NAMALWA (cell line): ENCODE measurements around the gene ZFYVE9.

Source experiments
- DNase-seq: peaks from one replicate; pipeline ENCODE4 v3.0.0-alpha.2; 2015; ENCODE audit warnings: low spot score

ZFYVE9 gene

GRCh38 chr1:52337439-52337838 lies 195.6 kb downstream of the ZFYVE9 start:
- DNase-seq = no peak

- DNase-seq = no peak
Observed at GRCh38 chr1:52341655-52342260, 199.9 kb downstream of the ZFYVE9 start.

DNA sequence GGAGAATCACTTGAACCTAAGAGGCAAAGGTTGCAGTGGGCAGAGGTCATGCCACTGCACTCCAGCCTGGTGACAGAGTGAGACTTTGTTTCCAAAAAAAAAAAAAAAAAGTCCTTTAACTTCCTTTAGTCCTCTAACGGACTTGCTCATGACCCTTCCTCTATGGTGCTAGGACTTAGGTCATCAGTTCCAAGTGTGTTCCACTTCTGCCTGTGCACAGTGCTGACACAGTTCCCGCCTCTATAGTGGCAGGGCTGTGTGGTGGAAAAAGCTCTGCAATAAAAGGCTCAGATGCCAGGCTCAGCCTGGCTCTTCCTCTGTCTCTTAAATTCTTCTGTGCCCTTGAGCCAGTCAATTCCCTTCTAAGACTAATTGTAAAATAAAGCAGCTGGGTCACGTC lies 202.1 kb downstream of the ZFYVE9 start:
- DNase-seq = no peak

DNA sequence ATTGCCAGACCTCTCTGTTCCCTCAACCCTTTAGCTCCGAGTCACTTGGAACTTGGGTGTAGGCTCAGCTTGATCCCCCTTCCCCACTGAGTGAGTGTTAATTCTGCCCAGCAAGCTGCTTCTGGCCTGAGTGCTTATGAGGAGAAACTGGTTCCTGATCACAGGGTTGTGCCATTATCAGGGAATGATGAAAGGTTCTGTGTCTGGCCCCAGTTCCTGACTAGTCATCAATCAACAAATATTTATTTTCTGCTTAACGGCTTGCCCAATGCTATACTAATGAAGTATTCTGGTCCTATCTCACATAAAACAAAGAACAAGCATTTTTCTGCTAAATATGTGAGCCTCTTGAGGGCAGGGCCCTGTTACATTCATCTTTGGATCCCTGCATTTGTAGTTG lies 203.4 kb downstream of the ZFYVE9 start:
- DNase-seq = no peak

DNA sequence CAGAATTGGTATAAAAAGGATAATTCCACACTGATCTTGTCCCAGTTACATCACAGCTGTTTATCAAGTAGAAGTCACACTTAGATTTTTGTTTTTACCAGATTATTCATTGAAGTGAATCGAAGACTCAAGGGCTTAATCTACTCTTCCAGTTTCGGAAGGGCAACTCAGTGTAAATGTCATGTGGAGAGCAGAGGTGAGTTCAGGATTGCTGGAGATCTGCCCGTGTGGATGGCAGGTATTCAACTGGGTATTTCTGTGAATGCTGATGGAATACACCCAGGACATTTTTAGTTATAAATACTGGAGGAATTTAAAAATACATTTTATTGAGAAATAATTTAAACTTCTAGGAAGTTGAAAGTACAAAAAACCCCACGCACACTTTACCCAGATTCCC lies 204.8 kb downstream of the ZFYVE9 start:
- DNase-seq = no peak

GRCh38 chr1:52348704-52349300 lies 206.9 kb downstream of the ZFYVE9 start:
- no peak for DNase-seq

GRCh38 chr1:52352690-52353089 lies 210.8 kb downstream of the ZFYVE9 start:
- no peak for DNase-seq

DNA sequence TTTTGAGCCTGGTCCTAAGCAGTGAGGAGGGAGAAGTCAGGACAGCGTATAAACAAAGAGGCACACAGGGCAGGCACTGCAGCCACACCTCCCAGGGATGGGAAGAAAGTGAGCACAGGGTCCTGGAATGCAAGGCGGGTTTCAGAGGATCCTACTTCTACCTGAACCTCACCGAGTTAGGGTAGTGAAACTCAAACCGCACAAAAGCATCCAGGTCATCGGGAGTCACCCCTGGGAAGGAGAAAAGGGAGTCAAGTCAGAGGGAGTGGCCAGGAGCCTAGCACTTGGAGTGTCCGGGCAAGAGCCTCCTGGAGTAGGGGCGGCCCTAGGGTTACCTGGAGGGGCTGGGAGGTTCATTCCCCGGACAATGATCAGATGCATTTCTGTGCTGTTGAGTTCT lies 213.5 kb downstream of the ZFYVE9 start:
- no peak for DNase-seq

DNA sequence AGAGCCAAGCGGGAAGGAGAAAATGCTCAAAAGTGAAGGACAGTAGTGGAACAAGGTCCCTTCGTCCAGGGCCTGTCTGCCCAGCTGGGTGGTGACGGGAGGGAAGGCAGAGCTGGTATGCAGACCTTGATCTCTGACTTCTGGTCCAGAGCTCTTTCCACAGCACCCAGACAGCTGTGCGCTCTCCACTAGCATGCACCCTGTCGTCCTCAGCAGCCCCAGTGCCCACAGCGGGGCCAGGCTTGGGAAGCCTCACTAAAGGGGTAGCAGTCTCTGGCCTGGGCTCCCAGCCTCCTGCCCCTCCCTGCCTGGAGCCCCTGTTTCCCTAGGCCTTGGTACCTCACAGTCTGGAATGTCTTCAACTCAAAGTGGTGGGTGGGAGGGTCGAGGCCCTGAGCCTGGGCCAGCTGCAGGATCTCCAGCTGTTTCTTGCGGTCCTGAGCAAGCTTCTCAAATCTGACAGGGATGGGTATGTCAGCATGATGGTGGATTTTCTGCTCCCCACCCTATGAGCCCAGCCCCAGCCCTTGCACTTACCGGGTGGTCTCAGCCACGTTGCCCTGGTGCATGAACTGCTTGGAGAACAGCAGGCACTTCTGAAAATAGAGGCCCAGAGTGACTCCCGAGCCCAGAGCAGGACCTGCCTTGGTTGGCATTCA lies 214.1 kb downstream of the ZFYVE9 start:
- no peak for DNase-seq

- DNase-seq = no peak
Observed at GRCh38 chr1:52356818-52357355, 215.0 kb downstream of the ZFYVE9 start.

DNA sequence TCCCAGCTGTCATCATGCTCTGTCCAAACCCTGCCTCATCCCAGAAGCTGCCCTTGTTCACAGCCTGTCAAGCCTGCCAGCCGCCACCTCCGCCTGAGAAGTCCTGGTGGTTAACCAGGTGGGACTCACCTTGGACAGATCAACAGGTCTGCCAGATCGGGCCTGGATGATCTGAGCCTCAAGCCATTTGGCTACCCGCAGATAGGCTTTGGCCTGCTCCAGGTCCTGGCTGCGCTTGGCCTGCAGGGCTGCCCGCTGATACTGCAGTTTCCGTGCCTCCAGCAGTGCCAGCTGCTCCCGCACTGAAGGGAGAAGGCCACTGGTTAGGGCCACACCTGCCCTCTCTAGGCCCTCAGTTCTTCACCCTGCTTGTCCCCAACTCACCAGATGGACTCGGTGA lies 215.5 kb downstream of the ZFYVE9 start:
- DNase-seq = no peak

DNA sequence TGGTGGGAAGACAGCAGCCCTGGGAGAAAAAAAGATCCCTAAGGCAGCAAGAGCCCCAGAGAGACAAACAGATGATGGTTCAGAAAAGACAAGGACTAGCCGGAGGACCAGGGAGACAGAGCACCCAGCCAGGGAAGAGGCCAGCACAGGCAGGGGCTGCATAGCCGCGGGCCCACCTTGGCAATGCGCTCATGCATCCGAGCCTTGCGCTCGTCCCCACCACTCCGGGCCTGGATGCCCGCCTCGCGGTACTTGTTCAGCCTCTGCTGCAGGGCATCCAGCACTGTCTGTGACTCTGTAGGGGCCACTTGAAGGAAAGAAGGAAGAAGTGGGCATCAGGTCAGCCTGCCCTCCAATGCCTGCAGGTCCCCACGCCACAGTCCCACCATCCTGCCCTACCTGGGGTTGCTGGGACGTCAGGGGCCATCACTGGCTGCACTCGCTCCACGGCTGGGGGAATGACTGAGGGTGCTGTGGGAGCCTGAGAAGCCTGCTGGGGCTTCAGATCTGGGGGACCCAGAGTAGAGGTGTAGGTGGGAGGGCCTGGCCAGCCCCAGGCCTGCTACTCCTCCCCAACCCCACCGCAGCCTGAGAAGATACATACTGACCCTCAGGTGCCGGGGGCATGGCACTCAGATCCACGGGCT lies 217.1 kb downstream of the ZFYVE9 start:
- no peak for DNase-seq

DNA sequence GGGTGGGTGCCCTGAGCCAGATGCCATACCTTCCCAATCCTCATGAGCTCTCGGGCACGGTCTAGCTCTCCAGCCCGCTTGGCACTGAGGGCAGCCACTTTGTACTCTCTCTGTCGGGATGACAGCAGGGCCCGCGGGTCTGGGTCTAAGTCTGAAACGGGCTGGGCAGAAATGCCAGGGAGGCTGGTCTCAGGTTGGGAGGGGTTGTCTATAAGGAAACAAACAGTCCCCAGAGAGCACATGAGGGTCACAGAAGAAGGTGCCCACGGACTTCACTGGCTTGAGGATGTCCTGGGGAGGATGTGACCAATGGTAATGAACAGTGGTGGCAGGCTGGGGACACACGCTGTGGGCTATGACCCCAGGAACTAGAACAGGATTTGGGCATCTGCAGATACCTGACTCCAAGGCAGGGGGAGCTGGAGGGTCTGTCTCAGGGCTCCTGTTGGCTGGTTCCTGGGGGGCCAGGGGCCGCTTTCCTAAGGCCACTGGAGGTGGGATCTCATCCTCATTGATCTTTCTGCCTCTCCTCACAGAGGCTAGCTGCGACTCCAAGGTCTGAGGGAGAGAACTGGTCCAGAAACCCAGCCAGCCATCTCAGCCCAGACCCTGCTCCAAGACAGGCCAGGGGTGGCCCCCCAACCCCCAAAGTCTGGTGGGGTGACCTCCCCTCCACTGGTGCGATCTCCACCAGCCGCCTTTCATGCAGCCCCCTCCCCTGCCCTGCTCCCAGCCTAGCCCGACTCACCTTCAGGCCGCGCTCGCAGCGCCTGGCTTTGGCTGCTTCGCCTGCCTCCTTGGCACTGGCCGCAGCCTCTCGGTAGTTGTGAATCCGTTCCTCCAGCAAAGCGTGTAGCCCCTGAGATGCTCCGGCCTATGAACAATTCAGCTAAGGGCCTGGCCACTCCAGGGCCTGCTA lies 218.0 kb downstream of the ZFYVE9 start:
- DNase-seq = no peak

GRCh38 chr1:52360595-52360968 lies 218.7 kb downstream of the ZFYVE9 start:
- no peak for DNase-seq

GRCh38 chr1:52364235-52364839 lies 222.4 kb downstream of the ZFYVE9 start:
- peak; percentile 13 for DNase-seq

DNA sequence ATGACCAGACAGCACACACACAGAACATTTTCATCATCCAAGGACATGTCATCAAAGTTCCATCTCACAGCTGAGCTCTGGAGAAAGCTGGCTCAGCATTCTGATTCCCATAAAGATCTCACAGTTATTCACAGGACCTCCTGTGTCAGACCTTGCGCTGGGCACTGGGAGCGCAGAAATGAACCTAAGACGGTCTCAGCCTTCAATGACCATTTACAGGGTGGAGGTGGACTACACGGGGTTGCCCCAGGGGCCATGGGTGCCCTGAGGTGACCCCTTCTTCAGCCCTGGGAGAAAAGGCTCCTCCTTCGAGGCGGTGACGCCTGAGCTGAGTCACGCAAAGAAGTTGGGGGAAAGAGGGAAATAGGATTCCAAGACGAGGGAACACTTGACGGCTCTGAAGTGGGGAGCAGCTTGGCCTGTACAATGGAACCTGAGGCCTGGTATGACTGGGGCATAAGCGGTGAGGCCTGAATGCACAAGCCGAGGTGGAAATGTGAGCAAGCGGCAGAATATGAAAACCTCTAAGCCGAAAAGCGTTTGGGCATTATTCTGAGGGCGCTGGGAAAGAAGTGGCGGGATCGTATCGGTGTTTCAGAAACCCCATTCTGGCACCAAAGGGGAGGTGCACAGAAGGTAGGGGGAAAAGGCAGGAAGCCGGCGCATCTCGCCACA lies 223.3 kb downstream of the ZFYVE9 start:
- DNase-seq = peak; percentile 49

- DNase-seq = peak; percentile 98
Observed at GRCh38 chr1:52365746-52366516, 224.0 kb downstream of the ZFYVE9 start, which contains the start of gene CC2D1B. Gene CC2D1B, minus strand, starts transcription at chr1:52366205. Its CDS starts 1,585 bp downstream, at chr1:52364620.

- no peak for DNase-seq
Observed at GRCh38 chr1:52366517-52366827, 224.6 kb downstream of the ZFYVE9 start.

GRCh38 chr1:52367272-52367671 lies 225.4 kb downstream of the ZFYVE9 start:
- DNase-seq = no peak
